ENCODE data around the gene ADD3. TPM values are rescaled to one million over a fixed set of nuclear protein-coding genes. Genes with fewer than 3 reads are reported as not detected.

The ADD3 gene
- total RNA-seq, 1 experiment from 2014 or later, result 86.7 TPM

DNA sequence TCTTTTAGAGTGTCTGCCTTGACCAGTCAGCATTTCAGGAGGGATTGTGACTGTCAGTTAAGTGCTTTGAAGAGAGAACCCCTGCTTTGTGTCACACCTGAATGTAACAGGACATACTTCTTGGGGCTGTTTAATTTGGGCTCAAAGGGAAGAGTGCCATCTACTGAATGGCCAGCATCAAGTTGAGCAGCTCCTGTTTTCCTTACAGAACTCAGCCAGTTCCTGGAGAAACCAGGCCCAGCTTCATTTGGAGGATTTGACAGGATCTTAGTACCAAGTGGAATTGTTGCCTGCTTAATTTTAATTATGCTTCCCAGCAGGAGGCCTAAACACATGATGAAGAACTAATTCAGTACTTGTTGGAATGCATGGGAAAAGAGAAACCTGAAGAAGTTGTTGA is 8.3 kb downstream of the ADD3 start (continued):
- TF ChIP-seq, protein P1, sequence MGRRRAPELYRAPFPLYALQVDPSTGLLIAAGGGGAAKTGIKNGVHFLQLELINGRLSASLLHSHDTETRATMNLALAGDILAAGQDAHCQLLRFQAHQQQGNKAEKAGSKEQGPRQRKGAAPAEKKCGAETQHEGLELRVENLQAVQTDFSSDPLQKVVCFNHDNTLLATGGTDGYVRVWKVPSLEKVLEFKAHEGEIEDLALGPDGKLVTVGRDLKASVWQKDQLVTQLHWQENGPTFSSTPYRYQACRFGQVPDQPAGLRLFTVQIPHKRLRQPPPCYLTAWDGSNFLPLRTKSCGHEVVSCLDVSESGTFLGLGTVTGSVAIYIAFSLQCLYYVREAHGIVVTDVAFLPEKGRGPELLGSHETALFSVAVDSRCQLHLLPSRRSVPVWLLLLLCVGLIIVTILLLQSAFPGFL (CRISPR knock-in tag; IDR thresholded peaks at IDR 0.05; ENCODE audit: borderline replicate concordance), result no peak

DNA sequence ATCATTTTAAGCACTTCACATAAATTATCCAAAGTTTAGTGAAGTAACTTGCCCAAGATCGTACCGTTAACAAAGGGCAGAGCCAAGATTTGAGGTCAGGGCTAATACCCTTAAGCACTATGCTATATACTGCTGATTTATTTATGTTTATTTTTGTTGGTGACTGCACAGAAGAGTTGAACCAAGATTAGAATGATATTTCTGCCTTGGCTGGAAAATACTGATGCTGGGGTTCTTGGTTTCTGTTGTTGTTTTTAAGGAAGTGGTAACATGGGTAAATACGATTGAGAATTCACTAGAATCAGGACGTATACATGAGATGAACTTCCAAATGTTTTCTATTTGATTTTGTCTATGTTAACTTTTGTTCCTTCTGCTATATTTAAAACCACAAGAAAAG is 9.3 kb downstream of the ADD3 start:
- ChIA-PET CTCF (interaction anchor here (1.1 kb wide), 1 partner anchor 133 kb away, joined by 3 read pairs; no protein-coding TSS in a partner anchor), POLR2A (no interaction called here)
- H3K9me3 Mint-ChIP-seq, result no peaks in the 10 kb centered on the region
- ATAC-seq (no peak), DNase-seq (ENCODE audit: low spot score) (no peak)
- H3K36me3 Mint-ChIP-seq, result no peaks in the 10 kb centered on the region
- H3K27ac Mint-ChIP-seq, result no peak overlapping the region
- no peak overlapping the region for H3K4me3 Mint-ChIP-seq
- peaks cover 42% of the 10 kb centered on the region for H3K4me1 Mint-ChIP-seq
- no peaks in the 10 kb centered on the region for H3K27me3 Mint-ChIP-seq (ENCODE audit: low read depth)
- TF ChIP-seq, protein P2, sequence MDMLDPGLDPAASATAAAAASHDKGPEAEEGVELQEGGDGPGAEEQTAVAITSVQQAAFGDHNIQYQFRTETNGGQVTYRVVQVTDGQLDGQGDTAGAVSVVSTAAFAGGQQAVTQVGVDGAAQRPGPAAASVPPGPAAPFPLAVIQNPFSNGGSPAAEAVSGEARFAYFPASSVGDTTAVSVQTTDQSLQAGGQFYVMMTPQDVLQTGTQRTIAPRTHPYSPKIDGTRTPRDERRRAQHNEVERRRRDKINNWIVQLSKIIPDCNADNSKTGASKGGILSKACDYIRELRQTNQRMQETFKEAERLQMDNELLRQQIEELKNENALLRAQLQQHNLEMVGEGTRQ (CRISPR knock-in tag; IDR thresholded peaks at IDR 0.05), result no peak
- TF ChIP-seq FOXJ3 (CRISPR knock-in tag; IDR thresholded peaks at IDR 0.05; ENCODE audit: borderline replicate concordance) (no peak), ZNF423 (CRISPR knock-in tag; IDR thresholded peaks at IDR 0.05) (no peak), JAZF1 (CRISPR knock-in tag; IDR thresholded peaks at IDR 0.05) (no peak), IRF2 (CRISPR knock-in tag; IDR thresholded peaks at IDR 0.05; ENCODE audit: borderline replicate concordance, low read depth) (no peak), CBFB (CRISPR knock-in tag; IDR thresholded peaks at IDR 0.05; ENCODE audit: low read depth) (no peak), EMX1 (CRISPR knock-in tag; IDR thresholded peaks at IDR 0.05) (no peak), TCF7 (CRISPR knock-in tag; IDR thresholded peaks at IDR 0.05; ENCODE audit: low read depth) (no peak), SOX15 (CRISPR knock-in tag; IDR thresholded peaks at IDR 0.05) (no peak), NFE2L1 (CRISPR knock-in tag; IDR thresholded peaks at IDR 0.05) (no peak), NFATC4 (CRISPR knock-in tag; IDR thresholded peaks at IDR 0.05) (no peak), OVOL2 (CRISPR knock-in tag; IDR thresholded peaks at IDR 0.05; ENCODE audit: borderline replicate concordance) (no peak)
- TF ChIP-seq, protein P3, sequence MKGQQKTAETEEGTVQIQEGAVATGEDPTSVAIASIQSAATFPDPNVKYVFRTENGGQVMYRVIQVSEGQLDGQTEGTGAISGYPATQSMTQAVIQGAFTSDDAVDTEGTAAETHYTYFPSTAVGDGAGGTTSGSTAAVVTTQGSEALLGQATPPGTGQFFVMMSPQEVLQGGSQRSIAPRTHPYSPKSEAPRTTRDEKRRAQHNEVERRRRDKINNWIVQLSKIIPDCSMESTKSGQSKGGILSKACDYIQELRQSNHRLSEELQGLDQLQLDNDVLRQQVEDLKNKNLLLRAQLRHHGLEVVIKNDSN (CRISPR knock-in tag; IDR thresholded peaks at IDR 0.05), result no peak
- TF ChIP-seq, protein P4, sequence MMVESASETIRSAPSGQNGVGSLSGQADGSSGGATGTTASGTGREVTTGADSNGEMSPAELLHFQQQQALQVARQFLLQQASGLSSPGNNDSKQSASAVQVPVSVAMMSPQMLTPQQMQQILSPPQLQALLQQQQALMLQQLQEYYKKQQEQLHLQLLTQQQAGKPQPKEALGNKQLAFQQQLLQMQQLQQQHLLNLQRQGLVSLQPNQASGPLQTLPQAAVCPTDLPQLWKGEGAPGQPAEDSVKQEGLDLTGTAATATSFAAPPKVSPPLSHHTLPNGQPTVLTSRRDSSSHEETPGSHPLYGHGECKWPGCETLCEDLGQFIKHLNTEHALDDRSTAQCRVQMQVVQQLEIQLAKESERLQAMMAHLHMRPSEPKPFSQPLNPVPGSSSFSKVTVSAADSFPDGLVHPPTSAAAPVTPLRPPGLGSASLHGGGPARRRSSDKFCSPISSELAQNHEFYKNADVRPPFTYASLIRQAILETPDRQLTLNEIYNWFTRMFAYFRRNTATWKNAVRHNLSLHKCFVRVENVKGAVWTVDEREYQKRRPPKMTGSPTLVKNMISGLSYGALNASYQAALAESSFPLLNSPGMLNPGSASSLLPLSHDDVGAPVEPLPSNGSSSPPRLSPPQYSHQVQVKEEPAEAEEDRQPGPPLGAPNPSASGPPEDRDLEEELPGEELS (CRISPR knock-in tag; IDR thresholded peaks at IDR 0.05), result no peak
- TF ChIP-seq, protein P5, sequence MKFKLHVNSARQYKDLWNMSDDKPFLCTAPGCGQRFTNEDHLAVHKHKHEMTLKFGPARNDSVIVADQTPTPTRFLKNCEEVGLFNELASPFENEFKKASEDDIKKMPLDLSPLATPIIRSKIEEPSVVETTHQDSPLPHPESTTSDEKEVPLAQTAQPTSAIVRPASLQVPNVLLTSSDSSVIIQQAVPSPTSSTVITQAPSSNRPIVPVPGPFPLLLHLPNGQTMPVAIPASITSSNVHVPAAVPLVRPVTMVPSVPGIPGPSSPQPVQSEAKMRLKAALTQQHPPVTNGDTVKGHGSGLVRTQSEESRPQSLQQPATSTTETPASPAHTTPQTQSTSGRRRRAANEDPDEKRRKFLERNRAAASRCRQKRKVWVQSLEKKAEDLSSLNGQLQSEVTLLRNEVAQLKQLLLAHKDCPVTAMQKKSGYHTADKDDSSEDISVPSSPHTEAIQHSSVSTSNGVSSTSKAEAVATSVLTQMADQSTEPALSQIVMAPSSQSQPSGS (CRISPR knock-in tag; IDR thresholded peaks at IDR 0.05; ENCODE audit: borderline replicate concordance, low read depth), result no peak
- TF ChIP-seq, protein P1 (CRISPR knock-in tag; IDR thresholded peaks at IDR 0.05; ENCODE audit: borderline replicate concordance), result no peak
- TF ChIP-seq, protein P6, sequence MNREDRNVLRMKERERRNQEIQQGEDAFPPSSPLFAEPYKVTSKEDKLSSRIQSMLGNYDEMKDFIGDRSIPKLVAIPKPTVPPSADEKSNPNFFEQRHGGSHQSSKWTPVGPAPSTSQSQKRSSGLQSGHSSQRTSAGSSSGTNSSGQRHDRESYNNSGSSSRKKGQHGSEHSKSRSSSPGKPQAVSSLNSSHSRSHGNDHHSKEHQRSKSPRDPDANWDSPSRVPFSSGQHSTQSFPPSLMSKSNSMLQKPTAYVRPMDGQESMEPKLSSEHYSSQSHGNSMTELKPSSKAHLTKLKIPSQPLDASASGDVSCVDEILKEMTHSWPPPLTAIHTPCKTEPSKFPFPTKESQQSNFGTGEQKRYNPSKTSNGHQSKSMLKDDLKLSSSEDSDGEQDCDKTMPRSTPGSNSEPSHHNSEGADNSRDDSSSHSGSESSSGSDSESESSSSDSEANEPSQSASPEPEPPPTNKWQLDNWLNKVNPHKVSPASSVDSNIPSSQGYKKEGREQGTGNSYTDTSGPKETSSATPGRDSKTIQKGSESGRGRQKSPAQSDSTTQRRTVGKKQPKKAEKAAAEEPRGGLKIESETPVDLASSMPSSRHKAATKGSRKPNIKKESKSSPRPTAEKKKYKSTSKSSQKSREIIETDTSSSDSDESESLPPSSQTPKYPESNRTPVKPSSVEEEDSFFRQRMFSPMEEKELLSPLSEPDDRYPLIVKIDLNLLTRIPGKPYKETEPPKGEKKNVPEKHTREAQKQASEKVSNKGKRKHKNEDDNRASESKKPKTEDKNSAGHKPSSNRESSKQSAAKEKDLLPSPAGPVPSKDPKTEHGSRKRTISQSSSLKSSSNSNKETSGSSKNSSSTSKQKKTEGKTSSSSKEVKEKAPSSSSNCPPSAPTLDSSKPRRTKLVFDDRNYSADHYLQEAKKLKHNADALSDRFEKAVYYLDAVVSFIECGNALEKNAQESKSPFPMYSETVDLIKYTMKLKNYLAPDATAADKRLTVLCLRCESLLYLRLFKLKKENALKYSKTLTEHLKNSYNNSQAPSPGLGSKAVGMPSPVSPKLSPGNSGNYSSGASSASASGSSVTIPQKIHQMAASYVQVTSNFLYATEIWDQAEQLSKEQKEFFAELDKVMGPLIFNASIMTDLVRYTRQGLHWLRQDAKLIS (CRISPR knock-in tag; IDR thresholded peaks at IDR 0.05; ENCODE audit: borderline replicate concordance), result no peak
- TF ChIP-seq, protein P7, sequence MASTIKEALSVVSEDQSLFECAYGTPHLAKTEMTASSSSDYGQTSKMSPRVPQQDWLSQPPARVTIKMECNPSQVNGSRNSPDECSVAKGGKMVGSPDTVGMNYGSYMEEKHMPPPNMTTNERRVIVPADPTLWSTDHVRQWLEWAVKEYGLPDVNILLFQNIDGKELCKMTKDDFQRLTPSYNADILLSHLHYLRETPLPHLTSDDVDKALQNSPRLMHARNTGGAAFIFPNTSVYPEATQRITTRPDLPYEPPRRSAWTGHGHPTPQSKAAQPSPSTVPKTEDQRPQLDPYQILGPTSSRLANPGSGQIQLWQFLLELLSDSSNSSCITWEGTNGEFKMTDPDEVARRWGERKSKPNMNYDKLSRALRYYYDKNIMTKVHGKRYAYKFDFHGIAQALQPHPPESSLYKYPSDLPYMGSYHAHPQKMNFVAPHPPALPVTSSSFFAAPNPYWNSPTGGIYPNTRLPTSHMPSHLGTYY (CRISPR knock-in tag; IDR thresholded peaks at IDR 0.05), result no peak
- TF ChIP-seq, protein P8, sequence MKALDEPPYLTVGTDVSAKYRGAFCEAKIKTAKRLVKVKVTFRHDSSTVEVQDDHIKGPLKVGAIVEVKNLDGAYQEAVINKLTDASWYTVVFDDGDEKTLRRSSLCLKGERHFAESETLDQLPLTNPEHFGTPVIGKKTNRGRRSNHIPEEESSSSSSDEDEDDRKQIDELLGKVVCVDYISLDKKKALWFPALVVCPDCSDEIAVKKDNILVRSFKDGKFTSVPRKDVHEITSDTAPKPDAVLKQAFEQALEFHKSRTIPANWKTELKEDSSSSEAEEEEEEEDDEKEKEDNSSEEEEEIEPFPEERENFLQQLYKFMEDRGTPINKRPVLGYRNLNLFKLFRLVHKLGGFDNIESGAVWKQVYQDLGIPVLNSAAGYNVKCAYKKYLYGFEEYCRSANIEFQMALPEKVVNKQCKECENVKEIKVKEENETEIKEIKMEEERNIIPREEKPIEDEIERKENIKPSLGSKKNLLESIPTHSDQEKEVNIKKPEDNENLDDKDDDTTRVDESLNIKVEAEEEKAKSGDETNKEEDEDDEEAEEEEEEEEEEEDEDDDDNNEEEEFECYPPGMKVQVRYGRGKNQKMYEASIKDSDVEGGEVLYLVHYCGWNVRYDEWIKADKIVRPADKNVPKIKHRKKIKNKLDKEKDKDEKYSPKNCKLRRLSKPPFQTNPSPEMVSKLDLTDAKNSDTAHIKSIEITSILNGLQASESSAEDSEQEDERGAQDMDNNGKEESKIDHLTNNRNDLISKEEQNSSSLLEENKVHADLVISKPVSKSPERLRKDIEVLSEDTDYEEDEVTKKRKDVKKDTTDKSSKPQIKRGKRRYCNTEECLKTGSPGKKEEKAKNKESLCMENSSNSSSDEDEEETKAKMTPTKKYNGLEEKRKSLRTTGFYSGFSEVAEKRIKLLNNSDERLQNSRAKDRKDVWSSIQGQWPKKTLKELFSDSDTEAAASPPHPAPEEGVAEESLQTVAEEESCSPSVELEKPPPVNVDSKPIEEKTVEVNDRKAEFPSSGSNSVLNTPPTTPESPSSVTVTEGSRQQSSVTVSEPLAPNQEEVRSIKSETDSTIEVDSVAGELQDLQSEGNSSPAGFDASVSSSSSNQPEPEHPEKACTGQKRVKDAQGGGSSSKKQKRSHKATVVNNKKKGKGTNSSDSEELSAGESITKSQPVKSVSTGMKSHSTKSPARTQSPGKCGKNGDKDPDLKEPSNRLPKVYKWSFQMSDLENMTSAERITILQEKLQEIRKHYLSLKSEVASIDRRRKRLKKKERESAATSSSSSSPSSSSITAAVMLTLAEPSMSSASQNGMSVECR (CRISPR knock-in tag; IDR thresholded peaks at IDR 0.05; ENCODE audit: borderline replicate concordance), result no peak

All from WTC11 (cell line).